IMR-90 (cell line): ENCODE data around the gene CAMK2D. TPM values are rescaled to one million over a fixed set of nuclear protein-coding genes. Genes with fewer than 3 reads are reported as not detected.

ENCODE experiments used
- ATAC-seq: fragments of 200-7000 bp; cut with Tn5 transposase; 2 replicates; pipeline ENCODE4 v1.9.1; 2020; ENCODE audit warnings: low read depth, mild to moderate bottlenecking, moderate library complexity
- BruUV-seq: library from RNA; stranded (reverse); fragments of 400-500 nt; replicated peaks from 2 replicates; lab custom pipeline; 2021; lab: Mats Ljungman, UMichigan
- CTCF ChIA-PET: fragments of 300-600 bp; formaldehyde crosslinking; extraction: SDS; loops from one replicate; lab custom pipeline; 2021; ENCODE audit warnings: antibody characterized with exemption; lab: Yijun Ruan, JAX
- POLR2A ChIA-PET: fragments of 300-600 bp; sonication (Branson Sonifier 250); formaldehyde crosslinking; loops from one replicate; lab custom pipeline; 2022; ENCODE audit warnings: antibody characterized with exemption; ENCODE audit not compliant: unreplicated experiment; lab: Charles Lee
- DNase-seq: peaks from one replicate; pipeline ENCODE4 v3.0.0; 2013
- H2AFZ ChIP-seq: replicated peaks from 2 replicates; pipeline ENCODE3; 2013; ENCODE audit warnings: low read length, mild to moderate bottlenecking; ENCODE audit not compliant: poor library complexity
- H2AK5ac ChIP-seq: 2 replicates; pipeline ENCODE4 v1.6.1; 2013; ENCODE audit warnings: low read depth, low read length, inconsistent platforms
- H2AK9ac ChIP-seq: replicated peaks from 2 replicates; pipeline ENCODE3; 2013; ENCODE audit warnings: mild to moderate bottlenecking, low read depth, low read length, moderate library complexity; ENCODE audit not compliant: poor library complexity
- H2BK120ac ChIP-seq: 2 replicates; pipeline ENCODE4 v1.6.1; 2013; ENCODE audit warnings: low read depth, low read length, inconsistent platforms
- H2BK15ac ChIP-seq: 3 replicates; pipeline ENCODE4 v1.6.1; 2013; ENCODE audit warnings: low read depth, low read length, inconsistent platforms
- H2BK20ac ChIP-seq: 2 replicates; pipeline ENCODE4 v1.6.1; 2013; ENCODE audit warnings: low read depth, mild to moderate bottlenecking, inconsistent platforms, low read length, moderate library complexity
- H2BK5ac ChIP-seq: 2 replicates; pipeline ENCODE4 v1.6.1; 2013; ENCODE audit warnings: mild to moderate bottlenecking, low read depth, low read length, inconsistent platforms; ENCODE audit not compliant: poor library complexity, severe bottlenecking
- H3K14ac ChIP-seq: replicated peaks from 2 replicates; pipeline ENCODE4 v1.6.1; 2013; ENCODE audit warnings: low read depth, low read length, inconsistent platforms
- H3K18ac ChIP-seq: 2 replicates; pipeline ENCODE4 v1.6.1; 2013; ENCODE audit warnings: low read depth, low read length, control low read depth
- H3K23ac ChIP-seq: 2 replicates; pipeline ENCODE4 v1.6.1; 2013; ENCODE audit warnings: low read depth, low read length, inconsistent platforms
- H3K27ac ChIP-seq: 2 replicates; pipeline ENCODE4 v1.5.1; 2013; ENCODE audit warnings: mild to moderate bottlenecking, control low read depth, low read length; ENCODE audit not compliant: insufficient read depth
- H3K27me3 ChIP-seq: 2 replicates; pipeline ENCODE4 v1.6.1; 2013; ENCODE audit warnings: low read length; ENCODE audit not compliant: control insufficient read depth, insufficient read depth
- H3K36me3 ChIP-seq: 2 replicates; pipeline ENCODE4 v1.6.1; 2013; ENCODE audit warnings: low read length, mixed read lengths; ENCODE audit not compliant: control insufficient read depth, insufficient read depth
- H3K4ac ChIP-seq: 2 replicates; pipeline ENCODE4 v1.6.1; 2013; ENCODE audit warnings: low read depth, low read length, inconsistent platforms
- H3K4me1 ChIP-seq: 2 replicates; pipeline ENCODE4 v1.6.1; 2013; ENCODE audit warnings: low read length, mixed read lengths; ENCODE audit not compliant: control insufficient read depth, insufficient read depth
- H3K4me2 ChIP-seq: 2 replicates; pipeline ENCODE4 v1.6.1; 2013; ENCODE audit warnings: low read depth, mild to moderate bottlenecking, control low read depth, low read length, moderate library complexity
- H3K4me3 ChIP-seq: 2 replicates; pipeline ENCODE4 v1.5.1; 2013; ENCODE audit warnings: low read depth, mild to moderate bottlenecking, control low read depth, low read length, moderate library complexity; ENCODE audit not compliant: insufficient read depth
- H3K56ac ChIP-seq: 2 replicates; pipeline ENCODE4 v1.6.1; 2013; ENCODE audit warnings: low read length, inconsistent platforms; ENCODE audit not compliant: insufficient read depth; ENCODE audit errors: extremely low read depth
- H3K79me1 ChIP-seq, 2 experiments: 2 replicates each; pipeline ENCODE4 v1.6.1; 2013; ENCODE audit warnings: low read length in 2 of 2, inconsistent platforms in 1 of 2, low read depth in 1 of 2
- H3K9ac ChIP-seq: 2 replicates; pipeline ENCODE4 v1.6.1; 2013; ENCODE audit warnings: low read depth, low read length, control low read depth
- H3K9me1 ChIP-seq: 2 replicates; pipeline ENCODE4 v1.6.1; 2013; ENCODE audit warnings: low read length, inconsistent platforms; ENCODE audit not compliant: insufficient read depth
- H3K9me3 ChIP-seq: 2 replicates; pipeline ENCODE4 v1.6.1; 2013; ENCODE audit warnings: low read length; ENCODE audit not compliant: control insufficient read depth, insufficient read depth
- H4K20me1 ChIP-seq: 2 replicates; pipeline ENCODE4 v1.6.1; 2013; ENCODE audit warnings: low read length, inconsistent platforms; ENCODE audit not compliant: insufficient read depth
- H4K5ac ChIP-seq: 2 replicates; pipeline ENCODE4 v1.6.1; 2013; ENCODE audit warnings: mild to moderate bottlenecking, low read depth, low read length, control low read depth
- H4K8ac ChIP-seq, 2 experiments: 2 replicates each; pipeline ENCODE4 v1.6.1; 2013; ENCODE audit warnings: low read depth in 2 of 2, low read length in 2 of 2, control low read depth in 1 of 2, inconsistent platforms in 1 of 2
- H4K91ac ChIP-seq: 2 replicates; pipeline ENCODE4 v1.6.1; 2013; ENCODE audit warnings: low read depth, low read length, inconsistent platforms; ENCODE audit not compliant: insufficient read depth
- BHLHE40 ChIP-seq: fragments of 150-350 bp; IDR thresholded peaks from 2 replicates; pipeline ENCODE4 v1.6.1; 2016; ENCODE audit warnings: mild to moderate bottlenecking, low read depth, low read length
- CHD1 ChIP-seq: IDR thresholded peaks from 2 replicates; pipeline ENCODE4 v1.6.1; 2012; ENCODE audit warnings: low read depth, low read length, improper control_type of control experiment
- CTCF ChIP-seq: conservative IDR thresholded peaks from 2 replicates; pipeline ENCODE4 v1.5.1; 2012; ENCODE audit warnings: mild to moderate bottlenecking, low read depth, low read length, improper control_type of control experiment
- FOS ChIP-seq: fragments of 150-350 bp; IDR thresholded peaks from 2 replicates; pipeline ENCODE4 v1.6.1; 2016; ENCODE audit warnings: low read depth, low read length
- MAZ ChIP-seq: IDR thresholded peaks from 2 replicates; pipeline ENCODE4 v1.6.1; 2012; ENCODE audit warnings: low read depth, mild to moderate bottlenecking, low read length, improper control_type of control experiment, moderate library complexity, borderline replicate concordance
- NFE2L2 ChIP-seq: fragments of 150-350 bp; IDR thresholded peaks from 2 replicates; pipeline ENCODE4 v1.6.1; 2016; ENCODE audit warnings: low read depth, mild to moderate bottlenecking, low read length
- WGBS, 2 experiments: methylation state at CpG; one replicate each; pipeline versions ENCODE4 v1.1.5 to v1.1.7; 2013; ENCODE audit warnings: missing lambda C conversion rate in 2 of 2; ENCODE audit not compliant: insufficient read length in 1 of 2; ENCODE audit errors: extremely low coverage in 2 of 2; 5-methylcytosine and 5-hydroxymethylcytosine counted together
- dilution Hi-C: fragments of 300-500 bp; cut with HindIII; formaldehyde crosslinking; loops from one replicate; pipeline ENCODE4 v1.14.3; 2018; ENCODE audit warnings: low sequenced_read_pairs; ENCODE audit not compliant: unreplicated experiment
- in situ Hi-C: fragments of 300-500 bp; cut with MboI; formaldehyde crosslinking; loops from 3 replicates; pipeline ENCODE4 v1.14.3; 2019; ENCODE audit warnings: low sequenced_read_pairs, inconsistent platforms, mixed read lengths
- intact Hi-C: fragments of 100-400 bp; cut with micrococcal nuclease; formaldehyde crosslinking; loops from 2 replicates; pipeline ENCODE4 v1.10.0; 2022
- polyA plus RNA-seq, 3 experiments: library from polyadenylated mRNA; depleted of rRNA; stranded (reverse); fragments of >200 nt; gene quantifications; 2 replicates each; pipeline ENCODE4 v1.2.3, GENCODE V29; 2012; ENCODE audit warnings: low replicate concordance in 1 of 3
- total RNA-seq: library from RNA; depleted of rRNA; stranded (reverse); fragments of >200 nt; gene quantifications from 2 replicates; pipeline ENCODE4 v1.2.3, GENCODE V29; 2012
- TF ChIP-seq, protein P1 (sequence below): fragments of 150-350 bp; IDR thresholded peaks from 2 replicates; pipeline ENCODE4 v1.6.1; 2016; ENCODE audit warnings: low read depth, mild to moderate bottlenecking, low read length, moderate library complexity, borderline replicate concordance

CAMK2D gene
- total and polyA plus RNA-seq, 2 of the 4 experiments (the other 2 are of a cell fraction), result 44.6 to 156 TPM

- DNase-seq (no peak), ATAC-seq (no peak)
- Histone ChIP-seq H2BK15ac (no peak overlapping the region), H2AK5ac (no peak overlapping the region), H3K9me3 (no peaks in the 10 kb centered on the region), H2BK120ac (no peak overlapping the region), H3K4me2 (no peak overlapping the region), H2BK5ac (no peak overlapping the region), H3K36me3 (0 out of 2 replicates have a peak, but pooled peaks cover 1% of the 10 kb centered on the region), H3K27me3 (no peaks in the 10 kb centered on the region), H3K56ac (no peak overlapping the region), H3K23ac (no peak overlapping the region), H4K20me1 (peaks cover 9% of the 10 kb centered on the region; the same call in 1 of the 2 replicates), H3K79me1 (peaks cover 39 to 67% of the 10 kb centered on the region in 2 experiments), H4K8ac (no peak overlapping the region), H3K4ac (no peak overlapping the region), H3K4me1 (peaks cover 6% of the 10 kb centered on the region), H3K4me3 (no peak overlapping the region), H3K14ac (no peak overlapping the region), H3K9ac (no peak overlapping the region), H2AK9ac (no peak overlapping the region), H4K91ac (no peak overlapping the region), H3K9me1 (peaks cover 8% of the 10 kb centered on the region), H3K27ac (no peak overlapping the region), H3K18ac (no peak overlapping the region), H4K5ac (no peak overlapping the region), H2BK20ac (no peak overlapping the region), H2AFZ (no peak overlapping the region)
- BruUV-seq, result no TSS peak
- ChIA-PET CTCF (no interaction called here), POLR2A (no interaction called here)
- no CpG with 5 or more reads among the region's 2 CpGs for WGBS, 2 experiments
- intact Hi-C loops (no loop called here), in situ Hi-C loops (no loop called here), dilution Hi-C loops (no loop called here)
- TF ChIP-seq CHD1 (no peak), NFE2L2 (no peak), CTCF (no peak), BHLHE40 (no peak), MAZ (no peak), FOS (no peak)
- TF ChIP-seq, protein P1, sequence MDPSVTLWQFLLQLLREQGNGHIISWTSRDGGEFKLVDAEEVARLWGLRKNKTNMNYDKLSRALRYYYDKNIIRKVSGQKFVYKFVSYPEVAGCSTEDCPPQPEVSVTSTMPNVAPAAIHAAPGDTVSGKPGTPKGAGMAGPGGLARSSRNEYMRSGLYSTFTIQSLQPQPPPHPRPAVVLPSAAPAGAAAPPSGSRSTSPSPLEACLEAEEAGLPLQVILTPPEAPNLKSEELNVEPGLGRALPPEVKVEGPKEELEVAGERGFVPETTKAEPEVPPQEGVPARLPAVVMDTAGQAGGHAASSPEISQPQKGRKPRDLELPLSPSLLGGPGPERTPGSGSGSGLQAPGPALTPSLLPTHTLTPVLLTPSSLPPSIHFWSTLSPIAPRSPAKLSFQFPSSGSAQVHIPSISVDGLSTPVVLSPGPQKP, result no peak
These were observed 69.9 kb downstream of the CAMK2D start for GRCh38 chr4:113691676-113692075.
